Muscle layer of duodenum (tissue), 2 donors: Measurements from ENCODE around the gene CREB5.

Experiments
- H3K27ac ChIP-seq: one replicate; pipeline ENCODE4 v1.7.0; 2013; ENCODE audit warnings: mild to moderate bottlenecking, low read length
- H3K27me3 ChIP-seq: one replicate; pipeline ENCODE4 v1.7.0; 2013; ENCODE audit warnings: low read depth, mild to moderate bottlenecking, control low read depth, low read length
- H3K36me3 ChIP-seq, 2 donors: one replicate each; pipeline ENCODE4 v1.7.0; 2013; ENCODE audit warnings: low read length in 2 of 2, control low read depth in 1 of 2, mild to moderate bottlenecking in 1 of 2; ENCODE audit not compliant: insufficient read depth in 2 of 2, control insufficient read depth in 1 of 2
- H3K4me1 ChIP-seq, 2 donors: one replicate each; pipeline ENCODE4 v1.7.0; 2013; ENCODE audit warnings: low read length in 2 of 2, mild to moderate bottlenecking in 2 of 2, control low read depth in 1 of 2, moderate library complexity in 1 of 2; ENCODE audit not compliant: insufficient read depth in 2 of 2, control insufficient read depth in 1 of 2
- H3K4me3 ChIP-seq, 2 donors: one replicate each; pipeline ENCODE4 v1.7.0; 2013; ENCODE audit warnings: low read length in 2 of 2, low read depth in 1 of 2, mild to moderate bottlenecking in 1 of 2
- H3K9me3 ChIP-seq, 2 donors: one replicate each; pipeline ENCODE4 v1.7.0; 2013; ENCODE audit warnings: low read length in 2 of 2, control low read depth in 1 of 2, mild to moderate bottlenecking in 1 of 2; ENCODE audit not compliant: control insufficient read depth in 1 of 2
- donor health status: healthy.

CREB5 gene

GRCh38 chr7:28481091-28481926 is 69.0 kb downstream of the CREB5 start:
- no peaks in the 10 kb centered on the region for H3K27me3 ChIP-seq
- no peak overlapping the region for H3K4me3 ChIP-seq
- no peaks in the 10 kb centered on the region for H3K4me1 ChIP-seq
- no peaks in the 10 kb centered on the region for H3K9me3 ChIP-seq
- H3K27ac ChIP-seq: no peak overlapping the region
- no peaks in the 10 kb centered on the region for H3K36me3 ChIP-seq

GRCh38 chr7:28483112-28483511 is 70.8 kb downstream of the CREB5 start:
- Histone ChIP-seq H3K27ac (no peak overlapping the region), H3K9me3 (no peaks in the 10 kb centered on the region), H3K36me3 (no peaks in the 10 kb centered on the region), H3K27me3 (no peaks in the 10 kb centered on the region), H3K4me1 (no peaks in the 10 kb centered on the region), H3K4me3 (no peak overlapping the region)

DNA sequence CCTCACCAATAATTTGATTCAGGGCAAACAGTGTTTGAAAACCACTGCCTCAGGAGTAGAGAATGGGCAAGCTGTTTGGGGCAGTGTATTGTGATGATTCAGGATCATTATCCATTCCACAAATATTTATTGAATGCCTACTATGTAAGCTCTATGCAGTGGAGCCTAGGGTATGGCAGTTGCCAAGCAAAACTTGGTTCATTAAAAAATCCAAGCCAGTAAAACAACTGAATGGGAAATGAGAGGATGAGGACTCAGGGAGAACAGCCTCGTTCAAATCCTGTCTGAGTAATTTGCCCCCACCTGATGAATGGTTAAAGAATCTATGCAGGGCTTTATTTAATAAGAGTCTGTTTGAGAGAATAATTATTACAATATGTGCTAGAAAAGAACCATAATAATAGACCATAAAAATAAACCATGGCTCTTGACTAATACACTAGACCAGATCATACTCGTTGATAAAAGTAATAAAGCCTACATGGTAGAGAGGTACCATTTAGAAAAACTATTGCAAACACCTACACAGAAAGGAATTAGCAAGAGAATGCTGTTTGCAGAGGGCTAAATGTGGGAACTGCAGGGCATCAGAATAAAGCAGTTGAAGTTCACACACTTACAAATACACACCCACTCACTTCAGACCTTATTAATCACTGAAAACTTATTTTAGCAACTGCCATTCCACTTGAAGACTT is 71.7 kb downstream of the CREB5 start:
- H3K9me3 ChIP-seq: no peaks in the 10 kb centered on the region
- no peaks in the 10 kb centered on the region for H3K27me3 ChIP-seq
- no peaks in the 10 kb centered on the region for H3K36me3 ChIP-seq
- H3K27ac ChIP-seq: no peak overlapping the region
- no peak overlapping the region for H3K4me3 ChIP-seq
- no peaks in the 10 kb centered on the region for H3K4me1 ChIP-seq

DNA sequence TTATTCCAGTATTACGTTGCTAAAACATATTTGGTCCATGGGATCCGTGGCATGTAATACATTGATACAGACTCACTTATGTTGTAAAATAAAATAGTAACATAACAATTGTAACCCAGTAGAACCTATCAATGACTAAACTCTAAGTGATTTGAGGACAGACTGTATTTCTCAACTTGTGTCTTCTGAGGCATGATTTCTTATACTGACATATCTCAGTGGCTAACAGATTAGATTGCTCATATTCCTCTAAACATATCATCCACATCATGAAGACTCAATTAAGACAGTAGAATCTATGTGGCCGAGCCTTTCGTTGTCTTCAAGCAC is 72.3 kb downstream of the CREB5 start:
- Histone ChIP-seq H3K27ac (no peak overlapping the region), H3K4me3 (no peak overlapping the region), H3K9me3 (no peaks in the 10 kb centered on the region), H3K4me1 (no peaks in the 10 kb centered on the region), H3K36me3 (no peaks in the 10 kb centered on the region), H3K27me3 (no peaks in the 10 kb centered on the region)

DNA sequence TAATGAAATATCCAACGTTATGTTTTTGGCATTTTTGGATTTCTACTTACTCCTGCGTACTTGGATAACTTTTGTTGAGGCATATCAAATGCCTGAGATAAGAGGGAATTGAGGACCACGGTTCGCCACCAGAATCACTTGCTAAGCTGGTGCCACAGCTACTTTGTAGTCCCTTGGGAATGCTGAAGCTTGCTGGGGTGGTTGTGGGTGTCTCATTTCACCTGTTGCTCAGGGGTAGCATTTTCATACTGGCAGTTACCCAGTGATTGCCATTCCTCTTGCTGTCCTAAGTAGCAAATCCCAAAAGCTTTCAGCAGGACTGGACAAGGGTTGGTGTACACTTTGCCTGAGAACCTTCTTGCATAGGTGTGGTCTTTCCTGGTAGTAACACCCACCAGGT is 75.2 kb downstream of the CREB5 start:
- Histone ChIP-seq H3K27ac (no peak overlapping the region), H3K27me3 (no peaks in the 10 kb centered on the region), H3K4me3 (no peak overlapping the region), H3K9me3 (no peaks in the 10 kb centered on the region), H3K4me1 (no peaks in the 10 kb centered on the region), H3K36me3 (no peaks in the 10 kb centered on the region)

GRCh38 chr7:28488061-28488791 is 75.9 kb downstream of the CREB5 start:
- Histone ChIP-seq H3K4me3 (no peak overlapping the region), H3K4me1 (no peaks in the 10 kb centered on the region), H3K27ac (no peak overlapping the region), H3K27me3 (no peaks in the 10 kb centered on the region), H3K9me3 (no peaks in the 10 kb centered on the region), H3K36me3 (no peaks in the 10 kb centered on the region)

- H3K36me3 ChIP-seq: no peaks in the 10 kb centered on the region
- H3K27ac ChIP-seq: no peak overlapping the region
- no peaks in the 10 kb centered on the region for H3K27me3 ChIP-seq
- H3K4me1 ChIP-seq: no peaks in the 10 kb centered on the region
- no peak overlapping the region for H3K4me3 ChIP-seq
- no peaks in the 10 kb centered on the region for H3K9me3 ChIP-seq
These were observed 78.5 kb downstream of the CREB5 start for GRCh38 chr7:28490831-28491230.

DNA sequence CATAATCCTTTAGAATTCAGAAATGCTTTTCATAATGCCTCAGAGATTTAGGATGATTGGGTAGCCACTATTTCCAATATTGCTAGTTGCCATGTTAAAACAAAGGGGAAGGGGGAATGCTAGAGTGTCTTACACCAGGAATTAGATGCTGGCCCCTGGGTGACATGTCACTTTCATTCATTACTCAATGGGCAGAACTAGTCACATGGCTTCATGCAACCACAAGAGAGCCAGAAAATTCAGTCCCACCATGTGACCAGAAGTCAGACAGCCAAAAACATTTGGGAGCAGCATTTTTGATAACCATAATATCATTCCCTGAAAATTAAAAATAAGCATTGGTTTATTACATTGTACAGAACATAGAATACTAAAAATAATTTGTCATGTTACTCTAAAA is 81.2 kb downstream of the CREB5 start:
- no peaks in the 10 kb centered on the region for H3K36me3 ChIP-seq
- no peak overlapping the region for H3K4me3 ChIP-seq
- H3K27me3 ChIP-seq: no peaks in the 10 kb centered on the region
- H3K27ac ChIP-seq: no peak overlapping the region
- H3K4me1 ChIP-seq: no peaks in the 10 kb centered on the region
- no peaks in the 10 kb centered on the region for H3K9me3 ChIP-seq

DNA sequence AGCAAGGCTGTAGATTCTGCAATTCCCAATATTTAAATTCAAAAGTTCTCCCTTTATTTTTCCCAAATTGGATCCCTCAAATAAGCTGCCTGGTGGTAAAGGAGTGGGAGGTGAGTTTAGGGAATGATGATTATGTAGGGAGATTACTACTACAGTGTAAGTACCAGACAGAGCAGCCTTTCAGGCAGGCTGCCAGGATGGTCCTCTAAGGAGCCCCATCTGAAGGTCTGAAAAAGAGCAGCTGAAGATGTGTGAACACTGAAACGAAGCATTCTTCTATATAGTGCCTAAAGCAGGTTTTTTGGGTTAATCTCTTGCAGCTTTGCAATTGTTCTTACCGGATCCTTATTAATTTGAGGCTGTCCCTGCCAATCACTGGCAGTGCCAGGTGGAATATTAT is 84.7 kb downstream of the CREB5 start:
- no peaks in the 10 kb centered on the region for H3K9me3 ChIP-seq
- no peaks in the 10 kb centered on the region for H3K4me1 ChIP-seq
- no peak overlapping the region for H3K4me3 ChIP-seq
- H3K27me3 ChIP-seq: no peaks in the 10 kb centered on the region
- no peak overlapping the region for H3K27ac ChIP-seq
- H3K36me3 ChIP-seq: no peaks in the 10 kb centered on the region

GRCh38 chr7:28498636-28499035 is 86.3 kb downstream of the CREB5 start:
- Histone ChIP-seq H3K27ac (no peak overlapping the region), H3K9me3 (no peaks in the 10 kb centered on the region), H3K27me3 (no peaks in the 10 kb centered on the region), H3K4me3 (no peak overlapping the region), H3K4me1 (no peaks in the 10 kb centered on the region), H3K36me3 (no peaks in the 10 kb centered on the region)

DNA sequence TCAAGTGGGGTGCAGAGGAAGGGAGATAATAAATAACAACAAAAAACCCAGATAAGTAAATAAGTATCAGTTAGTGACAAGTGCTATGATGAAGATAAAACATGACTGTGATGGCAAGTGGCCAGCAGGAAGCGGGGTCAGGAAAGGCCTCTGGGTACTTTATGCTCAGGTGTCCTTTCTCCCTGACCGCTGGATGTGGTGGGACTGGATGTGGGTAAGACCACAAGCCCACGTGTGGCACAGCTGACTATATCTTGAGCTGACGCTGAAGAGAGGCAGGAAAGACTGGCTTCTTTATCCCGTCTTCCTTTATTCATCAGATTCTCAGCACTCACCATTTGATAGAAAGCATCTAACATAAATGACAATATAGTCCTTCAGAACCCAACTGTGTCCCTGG is 87.8 kb downstream of the CREB5 start:
- H3K36me3 ChIP-seq: no peaks in the 10 kb centered on the region
- H3K27ac ChIP-seq: no peak overlapping the region
- H3K27me3 ChIP-seq: no peaks in the 10 kb centered on the region
- no peak overlapping the region for H3K4me3 ChIP-seq
- H3K9me3 ChIP-seq: no peaks in the 10 kb centered on the region
- no peaks in the 10 kb centered on the region for H3K4me1 ChIP-seq
